Measurements from ENCODE around the gene CNTNAP2.

The CNTNAP2 gene

GRCh38 chr7:148079206-148080080 is 1962.8 kb downstream of the CNTNAP2 start:
- no peak for DNase-seq

- no peak for DNase-seq
These were observed 1966.8 kb downstream of the CNTNAP2 start for GRCh38 chr7:148083448-148083847.

DNA sequence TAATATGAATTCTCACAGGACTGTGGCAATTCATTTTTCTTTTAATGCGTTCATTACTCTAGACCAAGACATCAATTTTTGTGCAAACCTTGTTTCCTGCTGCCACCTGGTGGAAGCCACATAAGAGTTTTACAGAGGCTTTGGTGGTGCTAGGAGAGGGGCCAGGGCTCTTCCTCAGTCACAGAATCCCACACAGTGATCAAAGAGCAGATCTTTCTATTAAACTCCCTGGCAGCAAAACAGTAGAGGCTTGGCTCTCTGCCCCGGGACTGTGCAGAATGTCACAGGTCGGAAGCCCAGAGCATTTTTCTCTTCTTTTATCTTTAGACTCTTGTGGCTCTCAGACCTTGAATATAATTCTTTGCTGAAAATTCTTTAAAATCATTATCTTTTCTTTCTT is 1967.5 kb downstream of the CNTNAP2 start:
- peak; percentile 74 for DNase-seq

DNA sequence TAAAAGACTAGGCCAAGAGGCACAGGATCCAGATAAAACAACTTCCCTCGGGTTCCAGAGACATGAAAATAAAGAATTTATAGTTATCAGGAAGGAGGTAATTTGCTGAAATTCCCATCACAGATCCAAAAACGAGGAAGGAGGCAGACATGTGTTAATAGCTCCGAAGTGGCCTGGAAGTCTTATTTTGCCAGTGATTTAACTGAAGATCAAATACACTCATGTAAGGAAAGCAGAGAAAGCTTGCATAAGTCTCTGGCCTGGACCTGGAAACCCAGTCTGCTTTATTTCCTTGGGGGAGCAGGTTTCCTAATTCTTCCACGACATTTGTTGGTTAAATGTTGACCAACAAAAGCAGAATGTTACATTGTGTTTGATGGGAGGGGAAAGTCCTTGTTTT is 1975.3 kb downstream of the CNTNAP2 start:
- no peak for DNase-seq

DNA sequence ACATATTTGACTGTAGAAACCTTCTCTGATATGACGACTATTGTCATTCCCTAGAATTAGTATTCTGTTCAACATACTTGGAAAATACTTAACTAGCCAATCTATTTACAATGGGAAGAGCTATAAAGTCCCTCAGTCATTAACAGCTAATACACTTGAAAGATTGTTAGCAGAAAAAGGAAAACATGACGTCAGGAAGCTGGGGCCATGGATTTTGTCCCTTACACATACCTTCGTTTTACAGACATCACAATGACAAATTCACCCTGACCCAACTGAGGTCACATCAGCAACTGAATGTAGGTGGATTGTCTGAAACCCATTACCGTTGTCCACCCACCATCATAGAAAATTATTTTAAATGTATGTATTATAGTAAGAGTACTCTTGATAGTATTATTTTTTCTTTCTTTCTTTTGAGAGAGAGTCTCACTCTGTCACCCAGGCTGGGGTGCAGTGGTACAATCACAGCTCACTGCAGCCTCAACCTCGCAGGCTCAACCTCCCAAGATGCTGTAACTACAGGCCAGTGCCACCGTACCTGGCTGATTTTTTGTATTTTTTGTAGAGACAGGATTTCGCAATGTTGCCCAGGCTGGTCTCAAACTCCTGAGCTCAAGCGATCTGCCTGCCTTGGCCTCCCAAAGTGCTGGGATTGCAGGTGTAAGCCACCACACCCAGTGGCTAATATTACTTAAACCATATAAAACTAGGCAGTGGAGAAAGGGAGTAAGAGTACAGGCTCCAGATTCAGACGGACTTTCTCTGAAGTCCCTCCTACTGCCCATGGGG is 1977.0 kb downstream of the CNTNAP2 start:
- no peak for DNase-seq

DNA sequence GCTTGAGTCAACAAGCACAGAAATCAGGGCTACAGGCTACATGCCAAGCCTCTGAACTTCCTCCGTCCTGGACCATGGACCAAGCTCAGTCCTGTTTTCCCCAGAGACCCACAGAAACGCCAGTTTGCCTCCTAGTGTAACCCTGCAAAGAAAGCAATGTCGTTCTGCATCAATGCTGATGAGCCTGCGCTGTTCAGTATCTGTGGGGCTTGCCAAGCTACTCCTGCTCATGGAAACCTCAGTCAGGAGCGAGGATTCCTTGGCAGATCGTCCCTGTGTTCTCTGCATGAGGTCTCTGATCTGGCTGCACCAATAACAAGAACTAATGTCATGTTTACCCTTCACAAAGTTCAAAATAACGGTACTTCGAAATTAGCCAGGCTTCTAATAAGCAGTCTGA is 1978.5 kb downstream of the CNTNAP2 start:
- no peak for DNase-seq

DNA sequence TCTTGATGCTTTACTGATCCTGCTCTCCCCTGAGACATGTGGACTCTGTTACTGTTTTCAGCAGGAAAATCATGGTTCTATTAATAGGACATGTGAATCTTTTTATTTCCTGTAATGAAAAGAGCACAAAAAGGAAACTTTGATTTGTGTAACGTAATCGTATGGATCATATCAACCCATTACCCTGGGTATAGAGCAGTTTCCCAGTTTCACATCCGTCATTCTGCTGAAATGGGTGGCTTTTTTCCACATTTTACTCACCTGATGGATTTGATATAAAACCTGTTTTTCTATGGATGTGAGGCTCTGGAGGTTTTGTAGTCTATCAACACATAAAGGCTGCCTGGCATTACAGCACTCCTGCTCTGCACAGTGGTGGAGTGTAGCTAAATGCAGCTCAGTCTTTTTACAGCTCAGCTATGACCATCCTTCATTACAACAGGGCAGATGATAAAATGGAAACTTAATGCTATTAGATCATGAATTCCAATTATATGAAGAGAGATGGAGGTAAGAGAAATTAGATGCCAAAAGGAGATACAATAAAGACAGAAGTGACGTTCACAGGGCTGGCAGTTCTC is 1987.6 kb downstream of the CNTNAP2 start:
- no peak for DNase-seq

DNA sequence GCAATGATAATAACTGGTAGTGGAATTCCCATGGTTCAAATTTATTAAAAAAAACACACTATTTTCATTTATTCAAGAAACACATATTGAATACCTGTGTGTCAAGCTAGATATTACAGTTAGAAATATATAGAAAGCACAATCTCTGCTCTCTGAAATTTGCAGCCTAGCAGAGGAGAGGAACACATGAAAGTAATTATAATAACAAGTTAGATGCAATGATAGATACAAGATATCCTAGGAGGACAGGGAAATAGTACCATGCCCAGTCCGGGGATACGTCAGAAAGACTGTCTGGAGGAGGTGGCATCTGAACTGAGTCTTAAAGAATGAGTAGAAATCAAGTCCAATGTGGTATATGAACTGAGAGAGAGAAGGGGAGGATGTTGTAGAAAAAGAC is 1988.3 kb downstream of the CNTNAP2 start:
- DNase-seq: no peak

DNA sequence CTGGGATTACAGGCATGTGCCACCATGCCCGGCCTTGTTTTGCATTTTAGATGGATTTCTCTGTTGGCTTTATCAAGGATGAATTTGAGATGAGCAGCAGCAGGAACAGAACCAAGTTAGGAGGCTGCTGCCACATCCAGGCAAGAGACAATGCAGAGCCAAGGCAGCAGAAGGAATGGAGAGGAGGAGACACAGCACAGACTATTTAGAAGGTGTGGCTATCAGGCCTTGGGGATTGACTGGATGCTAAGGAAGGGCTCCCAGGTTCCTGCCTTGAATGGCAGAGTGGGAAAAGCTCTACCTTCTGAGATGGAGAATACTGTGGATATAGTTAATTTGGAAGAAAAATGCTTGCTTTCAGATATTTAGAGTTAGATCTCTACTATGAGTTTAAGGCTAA is 1989.3 kb downstream of the CNTNAP2 start:
- DNase-seq: no peak

DNA sequence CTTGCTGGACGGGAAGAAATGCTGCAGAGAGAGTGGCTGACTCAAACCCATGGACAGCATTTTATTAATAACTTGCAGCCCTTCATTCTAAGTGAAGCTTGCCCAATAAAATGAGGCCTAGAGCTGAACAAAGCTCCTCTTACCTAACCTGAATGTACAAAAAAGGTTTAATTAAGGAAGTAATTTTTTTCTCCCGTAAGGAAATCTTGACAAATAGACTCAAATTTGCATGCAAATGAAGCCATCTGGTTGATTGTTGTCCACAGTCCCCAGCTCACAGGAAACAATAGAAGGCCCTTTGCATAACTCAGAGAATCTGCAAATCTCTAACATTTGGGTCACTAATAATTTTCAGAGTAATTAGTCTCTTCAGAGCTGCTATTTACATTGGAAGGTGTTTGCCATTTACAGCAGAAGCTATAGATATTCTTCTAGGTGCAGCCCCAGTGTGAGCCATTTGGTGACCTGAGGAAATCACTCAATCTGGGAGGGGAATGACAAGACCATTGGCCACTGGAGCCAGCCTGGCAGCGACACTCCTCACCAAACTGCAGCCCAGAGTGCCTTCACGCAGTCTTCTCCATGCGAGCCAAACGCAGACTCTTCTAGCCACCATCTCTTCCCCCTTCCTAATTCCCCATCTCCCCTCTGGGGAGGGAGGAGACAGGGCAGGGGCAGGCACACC is 1991.0 kb downstream of the CNTNAP2 start:
- DNase-seq: no peak

DNA sequence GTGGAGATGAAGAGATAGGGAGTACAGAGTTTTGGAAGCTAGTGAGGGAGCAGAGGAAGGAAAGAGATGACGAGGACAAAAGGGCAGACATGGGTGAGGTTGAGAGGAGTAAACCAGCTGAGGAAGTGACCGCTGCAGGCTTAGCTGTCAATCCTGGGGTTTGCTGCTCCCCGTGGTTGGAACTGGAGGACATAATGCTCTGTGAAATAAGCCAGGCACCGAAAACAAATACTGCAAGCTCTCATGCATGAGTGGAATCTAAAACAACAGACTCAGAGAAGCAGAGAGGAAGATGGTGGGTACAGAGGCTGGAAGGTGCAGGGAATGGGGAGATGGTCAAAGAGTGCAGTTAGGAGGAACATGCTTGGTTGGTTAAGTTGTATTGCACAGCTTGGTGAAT is 1991.8 kb downstream of the CNTNAP2 start:
- no peak for DNase-seq

DNA sequence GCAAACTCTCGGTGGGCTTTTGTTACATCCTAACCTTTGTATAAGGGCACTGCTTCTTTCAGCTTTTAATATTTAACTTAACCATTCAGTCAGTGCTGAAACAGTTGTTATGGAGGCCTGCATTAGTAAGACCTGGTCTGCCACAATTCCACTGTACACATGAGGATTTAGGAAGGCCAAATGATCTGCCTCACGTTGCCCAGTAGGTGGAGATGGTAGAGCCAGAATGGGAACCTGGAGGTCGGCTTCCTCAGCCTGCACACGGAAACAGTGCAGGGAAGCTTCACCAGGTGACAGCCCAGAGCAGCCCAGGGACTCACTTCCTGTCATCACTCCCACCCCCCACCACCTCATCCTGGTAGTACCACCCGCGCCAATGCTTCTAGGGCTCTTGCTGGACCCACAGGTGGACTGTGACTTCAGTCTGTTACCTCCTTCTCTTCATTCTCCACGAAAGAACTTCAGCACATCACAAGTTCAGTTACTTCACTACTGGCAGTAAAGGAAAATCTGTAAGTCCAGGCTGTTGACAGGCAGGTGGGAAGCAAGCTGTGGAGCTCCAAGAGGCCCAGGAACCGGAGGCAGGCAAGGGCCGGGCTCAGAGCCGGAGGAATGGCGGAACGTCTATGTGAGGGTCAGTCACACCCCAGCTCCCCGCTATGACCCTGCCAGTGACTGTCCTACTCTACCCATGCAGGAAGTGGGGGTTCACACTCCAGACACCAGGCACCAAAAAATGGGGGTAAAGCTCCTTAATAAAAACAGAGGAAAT is 1993.7 kb downstream of the CNTNAP2 start:
- DNase-seq: no peak

- DNase-seq: no peak
These were observed 1998.2 kb downstream of the CNTNAP2 start for GRCh38 chr7:148114804-148115203.

GRCh38 chr7:148115308-148115707 is 1998.7 kb downstream of the CNTNAP2 start:
- DNase-seq: no peak

- no peak for DNase-seq
These were observed 1999.6 kb downstream of the CNTNAP2 start for GRCh38 chr7:148116195-148116594.

- DNase-seq: no peak
These were observed 2000.3 kb downstream of the CNTNAP2 start for GRCh38 chr7:148116829-148117403.

GRCh38 chr7:148118371-148118770 is 2001.8 kb downstream of the CNTNAP2 start:
- peak; percentile 60 for DNase-seq

DNA sequence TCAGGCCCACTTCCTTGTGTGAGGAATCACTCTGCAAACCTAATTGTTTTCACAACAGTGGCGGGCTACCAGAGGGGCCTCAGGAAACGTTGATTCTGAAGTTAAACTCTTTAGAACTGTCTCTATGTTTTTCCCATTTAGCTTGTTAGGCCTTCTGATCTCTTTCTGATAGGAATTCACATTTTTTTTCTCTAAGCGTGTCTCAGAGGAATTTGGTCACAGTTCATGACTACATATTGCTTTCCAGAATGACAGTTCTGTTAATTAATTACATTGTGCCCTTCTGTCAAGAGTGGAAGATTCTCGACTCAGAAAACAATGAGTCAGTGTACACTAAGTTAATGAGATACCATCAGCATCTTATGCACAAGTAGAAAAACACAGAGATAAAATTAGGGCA is 2004.8 kb downstream of the CNTNAP2 start:
- DNase-seq: no peak

- no peak for DNase-seq
These were observed 2005.2 kb downstream of the CNTNAP2 start for GRCh38 chr7:148121847-148122246.

GRCh38 chr7:148124477-148124876 is 2007.9 kb downstream of the CNTNAP2 start:
- no peak for DNase-seq

- no peak for DNase-seq
These were observed 2010.8 kb downstream of the CNTNAP2 start for GRCh38 chr7:148127374-148127773.

DNA sequence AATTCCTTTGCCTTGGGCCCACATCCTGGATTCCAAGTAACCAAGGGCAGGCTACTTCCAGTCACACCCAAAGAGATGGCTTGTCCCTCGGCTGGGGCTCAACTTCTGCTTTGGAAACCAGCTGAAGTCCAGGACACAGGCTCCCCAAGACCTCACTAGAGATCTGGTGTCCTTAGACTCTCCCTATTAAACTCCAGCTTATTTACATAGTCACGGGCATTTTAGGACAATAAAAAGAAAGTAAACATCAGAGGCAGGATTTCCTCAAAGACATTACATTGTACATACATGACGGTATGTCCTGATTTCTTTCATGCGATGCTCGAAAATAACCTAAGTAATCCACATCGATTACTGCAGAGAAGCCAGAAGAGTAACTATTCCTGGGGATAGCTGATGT is 2012.4 kb downstream of the CNTNAP2 start:
- DNase-seq: no peak

Measured in islet precursor cell (in vitro differentiated cells).